Activated CD4-positive, alpha-beta T cell treated with anti-CD3 and anti-CD28 coated beads, Interleukin-2, amount 10 ng/mL, durations not matched to agents 24 days and 14 days (primary cell): Measurements from ENCODE around the gene PAWR. TPM values are rescaled to one million over a fixed set of nuclear protein-coding genes. Genes with fewer than 3 reads are reported as not detected.
"Not testable (repeated sequence)": the region's sequence is repeated elsewhere in the genome, so short reads cannot be mapped to it uniquely, and the experiment has no call there.

Experiments
- DNase-seq: peaks from one replicate; pipeline ENCODE4 v3.0.0; 2022
- H3K27ac Mint-ChIP-seq: one replicate; pipeline ENCODE4 v1.8.0; 2022; ENCODE audit warnings: mild to moderate bottlenecking, mixed read lengths
- H3K27me3 Mint-ChIP-seq: one replicate; pipeline ENCODE4 v1.8.0; 2022; ENCODE audit warnings: mixed read lengths
- H3K36me3 Mint-ChIP-seq: one replicate; pipeline ENCODE4 v1.8.0; 2022; ENCODE audit warnings: low read depth, mild to moderate bottlenecking, mixed read lengths
- H3K4me1 Mint-ChIP-seq: one replicate; pipeline ENCODE4 v1.8.0; 2021; ENCODE audit warnings: mixed read lengths
- H3K4me3 Mint-ChIP-seq: one replicate; pipeline ENCODE4 v1.8.0; 2022; ENCODE audit warnings: mild to moderate bottlenecking, moderate library complexity, mixed read lengths
- H3K9me3 Mint-ChIP-seq: one replicate; pipeline ENCODE4 v1.8.0; 2021; ENCODE audit warnings: mixed read lengths
- intact Hi-C: fragments of 100-400 bp; cut with micrococcal nuclease; formaldehyde crosslinking; loops from one replicate; pipeline ENCODE4 v1.15.1; 2023
- total RNA-seq: library from RNA; stranded (reverse); gene quantifications from 2 replicates; pipeline ENCODE4 v1.2.3, GENCODE V29; 2022

The PAWR gene
- total RNA-seq, 1 donor from 2014 or later, result 7.5 TPM

DNA sequence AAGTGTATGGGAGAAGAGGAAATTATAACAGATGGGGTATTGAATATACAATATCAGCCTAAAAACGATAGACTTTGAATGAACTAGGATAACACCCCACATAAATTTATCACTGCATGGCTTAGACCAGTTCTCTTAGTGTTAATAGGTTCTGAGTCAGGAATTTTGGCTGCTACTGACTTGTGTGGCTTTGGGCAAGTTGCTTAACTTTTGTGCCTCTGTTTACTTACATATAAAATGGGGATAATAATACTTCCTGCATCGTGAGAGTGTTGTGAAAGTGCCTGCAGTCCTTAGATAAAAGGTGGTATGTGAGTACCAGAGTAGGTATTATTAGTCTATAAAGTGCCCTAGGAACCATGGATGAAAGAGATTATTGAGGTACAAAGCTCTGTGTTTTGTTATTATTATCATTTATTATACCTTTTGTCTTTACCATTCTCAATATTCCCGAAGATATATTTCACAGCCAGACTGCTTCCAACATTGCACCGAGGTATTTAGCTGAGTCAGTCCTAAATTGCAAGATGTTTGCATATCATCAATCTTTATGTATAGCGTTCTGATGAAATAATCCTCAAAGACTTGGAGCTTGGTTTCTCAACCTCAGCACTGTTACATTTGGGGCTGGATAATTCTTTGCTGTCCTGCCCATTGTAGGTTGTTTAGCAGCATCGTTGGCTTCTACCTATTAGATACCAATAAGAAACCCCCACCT lies 2.3 kb upstream of the PAWR start:
- Mint-ChIP-seq H3K4me1 (peaks cover 8% of the 10 kb centered on the region), H3K27ac (no peak overlapping the region), H3K9me3 (no peaks in the 10 kb centered on the region), H3K36me3 (no peaks in the 10 kb centered on the region), H3K4me3 (no peak overlapping the region), H3K27me3 (peaks cover 42% of the 10 kb centered on the region)
- DNase-seq, result no peak
- intact Hi-C loops, result loop anchor here (10.0 kb wide), 1 partner anchor 242 kb away; the partner anchor contains the start of gene PPP1R12A

DNA sequence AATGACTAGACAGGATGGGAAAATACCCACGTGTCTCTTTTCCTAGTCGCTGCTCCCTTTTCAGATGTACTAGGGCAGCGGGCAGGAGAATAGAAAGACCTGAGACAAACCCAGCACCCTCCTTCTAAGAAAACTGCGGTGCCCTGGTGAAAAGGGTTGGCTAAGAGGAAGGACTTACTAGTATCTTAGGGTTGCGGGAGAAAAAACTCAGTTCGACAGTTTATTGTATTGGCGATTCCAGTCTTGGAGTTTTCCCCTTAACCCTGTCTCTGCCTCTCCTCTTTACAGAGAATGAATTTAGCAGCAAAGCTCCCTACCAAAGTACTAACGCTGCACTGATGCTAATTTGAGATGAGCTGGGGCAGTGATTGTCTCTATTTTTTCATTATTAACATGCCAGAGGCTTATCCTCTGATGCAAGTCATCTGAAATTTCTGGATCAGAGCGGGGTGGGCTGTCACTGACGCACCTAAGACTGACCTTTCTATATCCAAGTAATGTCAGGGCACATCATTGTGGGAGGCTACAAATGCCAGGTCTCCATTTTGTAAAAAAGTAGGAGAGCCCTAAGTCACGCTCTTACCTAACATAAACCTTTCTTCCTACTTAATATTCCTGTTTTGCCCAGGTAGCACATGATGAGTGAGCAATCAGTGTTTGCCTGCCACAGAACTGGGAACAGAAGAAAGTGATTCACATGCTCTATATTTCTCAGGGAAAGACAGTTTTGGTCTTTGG lies 916 bp upstream of the PAWR start:
- peaks cover 8% of the 10 kb centered on the region for H3K4me1 Mint-ChIP-seq
- no peaks in the 10 kb centered on the region for H3K9me3 Mint-ChIP-seq
- H3K36me3 Mint-ChIP-seq, result no peaks in the 10 kb centered on the region
- peaks cover 49% of the 10 kb centered on the region for H3K27me3 Mint-ChIP-seq
- peak overlapping the region; percentile 32 for H3K27ac Mint-ChIP-seq
- peak overlapping the region; percentile 82 for H3K4me3 Mint-ChIP-seq
- no peak for DNase-seq
- intact Hi-C loops, result loop anchor here (10.0 kb wide), 1 partner anchor 243 kb away; the partner anchor contains the start of gene PPP1R12A

DNA sequence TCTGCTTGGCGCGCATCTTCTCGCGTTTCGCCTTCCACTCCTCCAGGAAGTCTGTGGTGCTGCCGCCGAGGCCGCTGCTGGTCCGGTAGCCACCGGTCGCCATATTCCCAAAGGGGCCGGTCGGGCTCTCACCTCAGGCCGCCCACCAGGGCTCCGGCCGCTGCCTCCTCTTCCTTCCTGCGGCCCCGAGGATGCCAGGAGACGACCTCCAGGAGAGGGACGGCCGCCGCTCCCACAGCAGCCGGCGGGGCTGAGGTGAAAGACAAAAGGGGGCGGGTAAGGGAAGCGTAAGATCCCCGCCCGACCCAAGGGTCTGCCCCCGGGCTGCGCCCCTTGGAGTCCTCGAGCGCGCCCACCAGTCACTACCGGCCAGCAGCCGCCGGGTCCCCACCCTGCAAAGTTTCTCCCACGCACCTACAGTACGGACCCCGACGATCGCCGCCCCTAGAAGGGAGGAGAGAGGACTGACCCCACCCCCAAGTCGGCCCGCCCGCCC lies 574 bp downstream of the PAWR start:
- intact Hi-C loops, result loop anchor here (10.0 kb wide), 1 partner anchor 245 kb away; the partner anchor contains the start of gene PPP1R12A
- peak; percentile 64 for DNase-seq
- Mint-ChIP-seq H3K4me1 (peaks cover 8% of the 10 kb centered on the region), H3K4me3 (peak overlapping the region; percentile 86), H3K36me3 (no peaks in the 10 kb centered on the region), H3K9me3 (no peaks in the 10 kb centered on the region), H3K27me3 (peaks cover 59% of the 10 kb centered on the region), H3K27ac (no peak overlapping the region)

DNA sequence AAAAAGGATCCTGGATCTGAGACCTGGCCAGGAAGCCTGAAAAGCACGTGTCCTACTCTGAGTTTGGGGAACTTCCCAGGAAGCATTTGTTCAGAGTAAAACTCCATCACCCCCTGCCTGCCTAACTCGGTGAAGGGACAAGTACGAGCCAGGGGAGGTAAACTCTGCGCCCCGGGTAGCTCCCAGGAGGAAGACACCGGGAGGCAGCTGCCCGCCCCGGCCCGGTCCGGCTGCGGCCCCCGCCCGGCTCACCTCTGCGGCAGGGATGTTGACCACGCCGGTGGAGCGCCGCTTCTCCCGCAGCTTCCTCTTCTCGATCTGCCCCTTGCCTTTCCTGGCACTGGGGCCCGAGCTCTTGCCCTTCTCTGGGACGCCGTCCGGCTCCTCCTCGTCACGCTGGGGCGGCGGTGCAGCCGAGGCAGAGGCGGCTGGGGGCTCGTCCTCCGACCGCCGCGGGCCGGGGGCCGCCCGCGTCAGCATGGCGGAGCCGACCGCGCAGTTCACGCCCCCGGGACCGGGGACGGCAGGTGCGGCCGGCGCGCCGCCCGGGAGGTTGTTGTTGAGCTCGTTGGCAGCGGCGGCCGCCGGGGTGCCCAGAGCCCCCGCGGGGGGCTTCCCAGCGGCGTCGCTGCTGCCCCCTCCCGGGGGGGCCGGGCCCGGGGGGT lies 1.2 kb downstream of the PAWR start:
- DNase-seq, result peak; percentile 63
- intact Hi-C loops, result loop anchor here (10.0 kb wide), 1 partner anchor 245 kb away; the partner anchor contains the start of gene PPP1R12A

DNA sequence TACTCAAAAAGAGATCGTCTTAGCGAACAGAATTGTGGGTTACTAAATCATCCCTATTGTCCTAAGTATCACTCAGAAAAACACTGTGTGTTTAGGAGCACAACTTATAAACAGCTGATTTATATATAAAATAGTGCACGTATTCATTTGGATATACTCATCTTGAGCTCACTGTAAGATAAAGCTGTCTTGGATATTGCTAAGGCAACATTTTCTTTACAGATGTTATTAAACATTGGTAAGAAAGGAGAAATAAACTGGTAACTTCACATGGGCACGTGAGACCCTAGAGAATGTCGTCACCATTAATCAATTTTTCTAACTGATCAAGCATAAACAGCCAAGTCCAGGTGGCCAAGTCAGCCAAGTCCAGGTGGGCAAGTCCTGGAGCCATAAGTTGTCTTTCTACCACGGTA lies 1.7 kb downstream of the PAWR start:
- intact Hi-C loops, result no loop called here
- DNase-seq, result no peak
- peaks cover 8% of the 10 kb centered on the region for H3K4me1 Mint-ChIP-seq
- no peaks in the 10 kb centered on the region for H3K36me3 Mint-ChIP-seq
- H3K27ac Mint-ChIP-seq, result no peak overlapping the region
- peak overlapping the region; percentile 57 for H3K4me3 Mint-ChIP-seq
- H3K9me3 Mint-ChIP-seq, result no peaks in the 10 kb centered on the region
- H3K27me3 Mint-ChIP-seq, result peaks cover 60% of the 10 kb centered on the region

More for the DNA sequence above, 1.2 kb downstream of the PAWR start:
- H3K4me3 Mint-ChIP-seq, result peak overlapping the region; percentile 86
- no peaks in the 10 kb centered on the region for H3K36me3 Mint-ChIP-seq
- peaks cover 8% of the 10 kb centered on the region for H3K4me1 Mint-ChIP-seq
- no peak overlapping the region for H3K27ac Mint-ChIP-seq
- H3K9me3 Mint-ChIP-seq, result no peaks in the 10 kb centered on the region
- H3K27me3 Mint-ChIP-seq, result peaks cover 60% of the 10 kb centered on the region

DNA sequence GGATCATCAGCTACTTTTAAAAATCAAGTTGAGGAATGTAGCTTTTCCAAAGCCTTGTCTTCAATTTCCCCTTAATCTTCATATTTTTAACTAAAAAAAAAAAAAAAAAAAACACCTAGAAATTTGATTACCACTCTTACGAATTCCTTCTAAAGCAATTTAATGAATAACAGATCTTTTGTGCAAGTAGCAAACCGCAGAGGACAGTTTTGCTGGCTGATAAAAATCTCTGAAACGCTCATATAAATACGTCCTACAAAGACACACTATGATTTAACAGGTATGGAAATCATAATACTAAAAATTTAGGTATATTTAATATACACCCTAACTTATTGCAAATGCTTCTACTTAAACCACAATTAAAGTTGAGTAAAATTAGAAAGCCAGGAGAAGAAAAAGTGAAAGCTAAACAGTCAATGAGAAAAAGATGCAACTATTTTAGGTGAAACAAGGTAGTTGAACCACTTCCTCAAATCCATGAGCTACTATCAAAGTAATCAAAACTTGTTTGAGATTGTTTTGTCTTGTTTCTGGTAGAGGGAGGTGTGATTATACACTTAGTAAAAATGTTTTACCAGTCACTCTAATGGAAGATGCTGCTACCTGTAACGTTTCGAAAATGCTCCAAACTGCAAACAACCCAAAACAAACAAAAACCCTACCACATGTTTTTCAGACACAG lies 2.2 kb downstream of the PAWR start:
- H3K27ac Mint-ChIP-seq, result no peak overlapping the region
- DNase-seq, result no peak
- peaks cover 59% of the 10 kb centered on the region for H3K27me3 Mint-ChIP-seq
- intact Hi-C loops, result no loop called here
- H3K4me1 Mint-ChIP-seq, result peaks cover 8% of the 10 kb centered on the region
- H3K36me3 Mint-ChIP-seq, result no peaks in the 10 kb centered on the region
- peak overlapping the region; percentile 57 for H3K4me3 Mint-ChIP-seq
- H3K9me3 Mint-ChIP-seq, result no peaks in the 10 kb centered on the region

DNA sequence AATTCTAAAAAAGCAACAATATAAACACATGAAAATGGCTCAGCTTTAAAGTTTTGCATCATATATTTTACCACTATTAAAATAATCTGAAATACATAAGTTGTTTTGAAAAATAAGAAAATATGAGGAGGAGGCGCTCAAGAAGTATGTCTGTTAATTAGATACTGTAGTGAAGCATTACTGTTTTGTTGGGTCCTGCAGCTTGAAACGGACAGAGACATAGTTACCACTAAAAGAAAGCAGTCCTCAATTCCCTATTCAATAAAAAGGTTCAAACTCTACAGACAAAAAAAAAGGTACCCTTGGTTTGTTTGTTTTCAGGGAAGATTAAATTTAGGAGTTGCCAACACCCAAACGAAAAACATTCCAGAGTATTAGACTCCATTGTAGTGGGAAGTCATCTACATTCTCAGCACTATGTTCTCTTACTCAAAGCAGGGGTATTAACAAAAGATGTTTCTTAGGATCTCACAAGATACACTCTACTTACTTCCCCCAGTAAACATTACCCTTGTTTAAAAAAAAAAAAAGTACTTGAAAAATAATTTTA lies 3.0 kb downstream of the PAWR start:
- no peaks in the 10 kb centered on the region for H3K9me3 Mint-ChIP-seq
- intact Hi-C loops, result no loop called here
- H3K4me1 Mint-ChIP-seq, result peaks cover 8% of the 10 kb centered on the region
- H3K27ac Mint-ChIP-seq, result no peak overlapping the region
- H3K4me3 Mint-ChIP-seq, result peak overlapping the region; percentile 12
- peaks cover 53% of the 10 kb centered on the region for H3K27me3 Mint-ChIP-seq
- H3K36me3 Mint-ChIP-seq, result no peaks in the 10 kb centered on the region
- DNase-seq, result no peak

DNA sequence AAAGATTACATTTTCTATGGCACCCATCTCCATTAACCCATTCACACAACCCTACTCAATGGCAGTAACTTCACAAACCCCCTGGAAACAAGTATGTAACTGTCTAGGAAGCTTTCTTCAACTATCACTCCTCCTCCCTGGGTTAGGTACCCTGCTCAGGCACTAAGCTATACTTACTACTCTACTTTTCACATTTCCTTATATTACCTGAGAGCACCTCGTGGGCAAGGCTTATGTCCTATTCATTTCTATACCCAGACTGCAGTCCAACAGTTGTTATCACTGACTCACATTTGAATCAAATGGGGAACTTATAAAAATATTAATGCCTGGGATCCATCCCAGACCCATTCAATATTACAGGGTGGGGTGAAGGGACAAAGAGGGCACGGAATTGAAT lies 4.6 kb downstream of the PAWR start:
- no peaks in the 10 kb centered on the region for H3K9me3 Mint-ChIP-seq
- peaks cover 6% of the 10 kb centered on the region for H3K4me1 Mint-ChIP-seq
- no peak overlapping the region for H3K4me3 Mint-ChIP-seq
- H3K27ac Mint-ChIP-seq, result no peak overlapping the region
- no peak for DNase-seq
- no peaks in the 10 kb centered on the region for H3K36me3 Mint-ChIP-seq
- peaks cover 37% of the 10 kb centered on the region for H3K27me3 Mint-ChIP-seq
- intact Hi-C loops, result no loop called here

DNA sequence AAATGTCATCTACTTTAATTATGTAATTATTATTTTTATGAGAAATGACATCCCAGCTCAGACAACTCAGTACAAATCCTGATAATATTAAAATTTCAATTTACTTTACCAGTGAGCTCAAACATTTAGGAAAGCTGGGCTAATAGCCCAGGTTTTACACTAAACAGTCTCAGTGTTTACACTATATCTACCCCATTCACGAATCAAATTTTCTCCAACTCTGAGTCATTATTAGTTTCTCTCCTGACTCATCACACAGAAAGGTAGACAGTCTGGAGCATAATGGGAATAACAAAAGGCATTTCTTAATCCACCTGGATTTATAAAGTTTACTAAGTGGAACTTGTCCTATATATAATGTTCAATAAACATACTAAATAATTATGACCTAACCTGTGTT lies 5.7 kb downstream of the PAWR start:
- peaks cover 4% of the 10 kb centered on the region for H3K4me1 Mint-ChIP-seq
- H3K27me3 Mint-ChIP-seq, result peaks cover 37% of the 10 kb centered on the region
- H3K9me3 Mint-ChIP-seq, result no peaks in the 10 kb centered on the region
- no peaks in the 10 kb centered on the region for H3K36me3 Mint-ChIP-seq
- no peak for DNase-seq
- intact Hi-C loops, result no loop called here
- H3K4me3 Mint-ChIP-seq, result no peak overlapping the region
- H3K27ac Mint-ChIP-seq, result no peak overlapping the region

DNA sequence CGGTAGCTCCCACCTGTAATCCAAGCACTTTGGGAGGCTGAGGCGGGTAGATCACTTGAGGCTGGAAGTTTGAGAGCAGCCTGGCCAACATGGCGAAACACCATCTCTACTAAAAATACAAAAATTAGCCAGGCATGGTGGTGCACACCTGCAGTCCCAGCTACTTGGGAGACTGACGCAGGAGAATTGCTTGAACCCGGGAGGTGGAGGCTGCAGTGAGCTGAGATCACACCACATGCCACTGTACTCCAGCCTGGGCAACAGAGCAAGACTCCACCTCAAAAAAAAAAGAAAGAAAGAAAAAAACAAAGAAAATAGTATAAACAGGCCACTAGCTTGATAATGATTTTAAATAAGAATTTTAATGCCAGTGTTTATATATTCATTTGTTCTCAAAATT lies 6.4 kb downstream of the PAWR start:
- H3K27me3 Mint-ChIP-seq, result peaks cover 37% of the 10 kb centered on the region
- DNase-seq, H3K4me1 Mint-ChIP-seq, H3K4me3 Mint-ChIP-seq, intact Hi-C loops, H3K36me3 Mint-ChIP-seq, H3K9me3 Mint-ChIP-seq, H3K27ac Mint-ChIP-seq: not testable (repeated sequence)

DNA sequence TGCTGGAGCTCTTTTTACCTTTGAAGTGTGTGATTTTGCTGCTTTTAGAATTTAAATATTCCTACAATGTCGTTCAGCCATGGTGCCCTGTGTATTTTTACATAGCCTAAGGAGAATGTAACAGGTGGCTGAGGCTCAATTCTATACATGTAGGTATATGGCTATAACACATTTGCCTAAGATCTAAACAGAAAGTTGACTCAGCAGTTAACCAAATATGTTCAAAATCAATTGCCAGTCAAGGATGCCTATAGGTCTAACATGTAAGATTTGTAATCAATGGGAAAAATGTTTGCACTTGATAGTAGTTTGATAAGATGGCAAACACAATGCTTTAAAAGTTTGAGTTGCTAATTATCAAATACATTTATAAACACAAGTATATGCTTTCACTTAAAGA lies 8.2 kb downstream of the PAWR start:
- Mint-ChIP-seq H3K9me3 (no peaks in the 10 kb centered on the region), H3K4me3 (no peak overlapping the region), H3K36me3 (no peaks in the 10 kb centered on the region), H3K27me3 (peaks cover 22% of the 10 kb centered on the region), H3K4me1 (no peaks in the 10 kb centered on the region), H3K27ac (no peak overlapping the region)
- intact Hi-C loops, result no loop called here
- no peak for DNase-seq

DNA sequence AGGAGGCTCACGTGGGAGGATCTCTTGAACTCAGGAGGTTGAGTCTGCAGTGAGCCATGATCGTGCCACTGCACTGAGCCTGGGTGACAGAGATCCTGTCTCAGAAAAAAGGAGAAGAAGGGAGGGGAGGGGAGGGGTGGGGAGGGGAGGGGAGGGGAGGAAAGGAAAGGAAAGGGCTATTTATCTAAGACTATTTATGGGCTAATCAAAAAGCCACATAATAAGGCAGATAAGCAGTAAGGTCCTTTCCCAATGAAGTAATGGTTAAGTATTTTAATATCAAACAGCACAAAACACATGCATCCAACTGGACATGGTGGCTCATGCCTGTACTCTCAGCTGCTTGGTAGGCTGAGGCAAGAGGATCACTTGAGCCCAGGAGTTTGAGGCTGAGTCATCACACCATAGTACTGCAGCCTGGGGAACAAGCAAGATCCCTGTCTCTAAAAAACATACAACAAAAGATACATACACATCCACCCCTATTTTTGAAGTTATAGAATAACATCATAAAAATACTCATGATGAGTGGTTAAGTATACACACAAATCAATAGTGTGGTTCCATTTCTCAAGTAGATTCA lies 9.7 kb downstream of the PAWR start:
- no peaks in the 10 kb centered on the region for H3K9me3 Mint-ChIP-seq
- intact Hi-C loops, result no loop called here
- no peak for DNase-seq
- H3K27ac Mint-ChIP-seq, result no peak overlapping the region
- no peaks in the 10 kb centered on the region for H3K4me1 Mint-ChIP-seq
- H3K4me3 Mint-ChIP-seq, result no peak overlapping the region
- H3K36me3 Mint-ChIP-seq, result no peaks in the 10 kb centered on the region
- H3K27me3 Mint-ChIP-seq, result peaks cover 11% of the 10 kb centered on the region

DNA sequence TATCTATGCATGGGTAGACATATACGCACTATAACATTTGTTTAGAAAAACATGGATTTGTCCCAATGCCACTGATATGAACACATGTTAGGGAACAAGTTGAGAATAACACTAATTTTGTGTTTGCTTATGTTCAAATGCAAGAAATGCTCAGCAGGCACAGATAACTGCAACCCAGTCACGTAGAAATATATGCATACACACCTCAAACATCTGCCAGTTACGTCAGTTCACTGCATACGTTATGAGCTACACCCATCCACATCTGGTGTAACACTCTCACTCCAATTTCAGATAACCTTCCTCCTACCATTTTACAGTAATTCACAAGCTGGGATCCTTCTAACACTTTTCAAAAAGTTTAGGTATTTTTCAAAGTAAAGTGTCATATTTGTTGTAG lies 10.7 kb downstream of the PAWR start:
- no peak for DNase-seq
- H3K36me3 Mint-ChIP-seq, result no peaks in the 10 kb centered on the region
- H3K9me3 Mint-ChIP-seq, result no peaks in the 10 kb centered on the region
- intact Hi-C loops, result no loop called here
- no peak overlapping the region for H3K27ac Mint-ChIP-seq
- H3K27me3 Mint-ChIP-seq, result peaks cover 4% of the 10 kb centered on the region
- no peaks in the 10 kb centered on the region for H3K4me1 Mint-ChIP-seq
- H3K4me3 Mint-ChIP-seq, result no peak overlapping the region
